GM12892 (cell line): ENCODE results near the gene IFIT3.

Experiments used
- DNase-seq: peaks from one replicate; pipeline ENCODE4 v3.0.0; 2011; ENCODE audit not compliant: insufficient read length
- FAIRE-seq: peaks from 2 replicates; lab custom pipeline; 2011; peaks lifted over from hg19 to GRCh38; lab: Jason Lieb, UNC
- POLR2A ChIP-seq: IDR thresholded peaks from 2 replicates; pipeline ENCODE4 v1.6.1; 2011; ENCODE audit warnings: low read depth, low read length, control low read depth
- POLR2AphosphoS5 ChIP-seq: IDR thresholded peaks from 2 replicates; pipeline ENCODE4 v1.6.1; 2011; ENCODE audit warnings: low read depth, low read length, control low read depth
- TAF1 ChIP-seq: IDR thresholded peaks from 2 replicates; pipeline ENCODE4 v1.6.1; 2011; ENCODE audit warnings: low read depth, mild to moderate bottlenecking, control low read depth, low read length, borderline replicate concordance

Gene IFIT3

GRCh38 chr10:89295597-89295996 lies 32.2 kb upstream of the IFIT3 start:
- FAIRE-seq = no peak
- TF ChIP-seq TAF1 (no peak), POLR2A (no peak), POLR2AphosphoS5 (no peak)

DNA sequence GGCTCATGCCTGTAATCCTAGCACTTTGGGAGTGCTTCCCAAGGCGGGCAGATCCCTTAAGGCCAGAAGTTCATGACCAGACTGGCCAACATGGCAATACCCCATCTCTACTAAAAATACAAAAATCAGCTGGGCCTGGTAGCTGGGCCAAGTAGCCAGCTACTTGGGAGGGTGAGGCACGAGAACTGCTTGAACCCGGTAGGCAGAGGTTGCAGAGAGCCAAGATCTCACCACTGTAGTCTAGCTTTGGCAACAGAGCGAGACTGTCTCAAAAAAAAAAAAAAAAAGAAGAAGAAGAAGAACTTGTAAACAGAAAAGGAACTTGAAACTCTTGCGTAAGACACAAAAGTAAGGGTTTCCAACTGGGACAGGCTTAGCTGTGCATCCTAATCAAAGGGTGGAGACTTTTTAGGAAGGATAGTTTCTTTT lies 31.6 kb upstream of the IFIT3 start:
- FAIRE-seq (no peak), DNase-seq (no peak)
- TF ChIP-seq POLR2A = no peak
- TF ChIP-seq POLR2AphosphoS5 = no peak
- TF ChIP-seq TAF1 = no peak

More at GRCh38 chr10:89295597-89295996, 32.2 kb upstream of the IFIT3 start:
- DNase-seq = no peak

DNA sequence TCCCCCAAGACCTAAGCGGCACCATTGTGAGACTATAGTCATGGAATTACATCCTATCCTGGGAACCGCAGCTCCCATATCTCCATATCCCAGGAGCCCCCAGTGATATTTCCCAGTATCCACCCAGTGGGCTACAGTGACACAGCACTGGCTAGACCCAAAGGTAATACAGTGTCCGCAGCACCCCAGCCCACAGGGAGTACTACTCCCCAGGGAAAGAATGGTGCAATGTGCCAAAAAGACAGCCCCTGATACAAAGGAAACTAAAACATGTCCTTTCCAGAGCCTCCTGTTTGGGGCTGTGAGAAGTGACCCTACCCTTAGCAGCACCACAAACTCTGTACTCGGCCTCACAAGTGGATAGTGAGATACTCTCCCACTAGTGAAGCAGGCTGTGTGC lies 30.4 kb upstream of the IFIT3 start:
- DNase-seq = no peak
- TF ChIP-seq TAF1 = no peak
- TF ChIP-seq POLR2A = no peak
- no peak for TF ChIP-seq POLR2AphosphoS5
- FAIRE-seq = no peak

DNA sequence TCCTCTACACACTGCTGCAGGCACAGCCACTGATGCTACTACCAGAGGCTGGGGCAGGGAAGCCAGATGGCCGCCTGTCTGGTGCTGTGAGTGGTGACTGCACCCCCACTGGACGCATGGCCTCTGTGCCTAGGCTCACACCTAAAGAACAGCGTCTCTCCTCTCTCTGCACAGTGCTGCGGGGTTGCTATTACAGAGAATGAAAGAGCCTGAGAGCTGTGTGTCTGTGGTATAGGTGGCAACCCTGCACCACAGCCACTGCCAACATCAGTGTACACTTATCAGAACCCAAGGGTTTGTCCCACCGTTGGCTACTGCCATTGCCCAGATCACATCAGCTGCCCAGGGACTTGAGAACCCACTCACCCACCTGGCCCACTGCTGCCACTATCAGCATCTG lies 30.0 kb upstream of the IFIT3 start:
- FAIRE-seq = no peak
- DNase-seq = no peak
- TF ChIP-seq POLR2AphosphoS5 (no peak), POLR2A (no peak), TAF1 (no peak)

GRCh38 chr10:89299031-89299430 lies 28.8 kb upstream of the IFIT3 start:
- no peak for DNase-seq
- TF ChIP-seq POLR2A (no peak), TAF1 (no peak)
- no peak for FAIRE-seq

GRCh38 chr10:89301232-89301631 lies 26.6 kb upstream of the IFIT3 start:
- DNase-seq (no peak), FAIRE-seq (peak; percentile 85)
- TF ChIP-seq POLR2AphosphoS5 (no peak; the same call in 1 of the 2 replicates), POLR2A (no peak), TAF1 (no peak)

- TF ChIP-seq POLR2AphosphoS5 (peak; percentile 72), POLR2A (peak; percentile 66), TAF1 (no peak)
- DNase-seq (peak; percentile 15), FAIRE-seq (no peak)
Measured at GRCh38 chr10:89301721-89302445, 25.9 kb upstream of the IFIT3 start, which contains the start of gene IFIT2. Gene IFIT2 (plus strand): TSS chr10:89302046. CDS start chr10:89302124, 78 bp downstream.

- DNase-seq = no peak
- FAIRE-seq = peak; percentile 46
- TF ChIP-seq TAF1 = no peak
- no peak for TF ChIP-seq POLR2A
- TF ChIP-seq POLR2AphosphoS5 = no peak
Measured at GRCh38 chr10:89302625-89303024, 25.2 kb upstream of the IFIT3 start.

DNA sequence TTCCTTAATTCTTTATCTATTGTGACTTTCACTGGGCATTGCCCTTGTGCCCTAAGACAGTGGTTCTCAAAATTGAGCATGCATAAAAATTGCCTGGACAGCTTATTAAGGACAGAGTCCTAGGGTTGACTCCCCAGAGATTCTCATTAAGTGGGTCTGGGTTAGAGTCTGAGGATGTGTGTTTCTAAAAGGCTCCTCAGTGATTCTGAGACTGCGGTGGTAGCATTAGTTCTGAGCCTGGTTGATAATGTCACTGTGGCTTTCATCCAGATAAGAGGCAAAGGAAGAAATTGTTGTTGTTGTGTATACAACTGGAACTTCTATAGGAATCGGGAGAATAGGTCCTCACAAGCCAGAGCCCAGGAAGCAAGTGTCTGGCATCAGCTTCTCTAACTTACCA lies 24.6 kb upstream of the IFIT3 start:
- FAIRE-seq = no peak
- no peak for DNase-seq
- no peak for TF ChIP-seq POLR2AphosphoS5

GRCh38 chr10:89304026-89304425 lies 23.8 kb upstream of the IFIT3 start:
- DNase-seq (no peak), FAIRE-seq (peak; percentile 63)
- TF ChIP-seq TAF1 = no peak
- TF ChIP-seq POLR2AphosphoS5 = no peak
- TF ChIP-seq POLR2A = no peak

DNA sequence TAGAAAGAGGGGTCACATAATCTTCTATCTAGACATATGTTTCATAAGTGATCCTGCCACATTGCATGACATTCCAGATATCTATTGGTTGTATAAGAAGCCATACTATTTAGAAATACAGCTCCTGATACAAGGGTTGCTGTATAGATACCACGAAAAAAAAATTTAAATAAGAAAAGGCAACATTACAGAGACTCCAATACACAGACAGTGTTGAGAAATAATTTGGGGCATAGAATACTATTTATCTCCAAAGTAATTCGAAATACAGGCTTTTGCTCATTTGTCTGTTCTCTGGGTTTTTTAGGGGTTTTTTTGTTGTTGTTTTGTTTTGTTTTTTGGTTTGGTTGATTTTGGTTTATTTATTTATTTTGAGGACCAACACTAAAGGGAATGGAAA lies 23.4 kb upstream of the IFIT3 start:
- no peak for TF ChIP-seq POLR2A
- TF ChIP-seq POLR2AphosphoS5 = no peak
- TF ChIP-seq TAF1 = no peak
- no peak for FAIRE-seq
- DNase-seq = no peak

GRCh38 chr10:89304925-89305324 lies 22.9 kb upstream of the IFIT3 start:
- FAIRE-seq (no peak), DNase-seq (no peak)
- TF ChIP-seq TAF1 = no peak
- TF ChIP-seq POLR2A = no peak
- no peak for TF ChIP-seq POLR2AphosphoS5

DNA sequence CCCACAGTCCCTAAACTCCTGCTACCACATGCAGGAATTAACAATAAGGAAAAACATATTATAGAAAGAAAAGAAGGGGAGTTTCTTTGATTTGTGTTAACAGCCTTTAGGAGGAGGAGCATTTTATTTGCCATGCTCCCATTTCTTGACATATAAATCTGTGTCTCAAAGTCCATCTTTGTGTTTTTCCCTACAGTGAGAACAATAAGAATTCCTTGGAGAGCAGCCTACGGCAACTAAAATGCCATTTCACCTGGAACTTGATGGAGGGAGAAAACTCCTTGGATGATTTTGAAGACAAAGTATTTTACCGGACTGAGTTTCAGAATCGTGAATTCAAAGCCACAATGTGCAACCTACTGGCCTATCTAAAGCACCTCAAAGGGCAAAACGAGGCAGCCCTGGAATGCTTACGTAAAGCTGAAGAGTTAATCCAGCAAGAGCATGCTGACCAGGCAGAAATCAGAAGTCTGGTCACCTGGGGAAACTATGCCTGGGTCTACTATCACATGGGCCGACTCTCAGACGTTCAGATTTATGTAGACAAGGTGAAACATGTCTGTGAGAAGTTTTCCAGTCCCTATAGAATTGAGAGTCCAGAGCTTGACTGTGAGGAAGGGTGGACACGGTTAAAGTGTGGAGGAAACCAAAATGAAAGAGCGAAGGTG lies 21.9 kb upstream of the IFIT3 start:
- DNase-seq (no peak), FAIRE-seq (no peak)

More for the DNA sequence above, 21.9 kb upstream of the IFIT3 start:
- TF ChIP-seq POLR2AphosphoS5 = no peak
- no peak for TF ChIP-seq POLR2A
- TF ChIP-seq TAF1 = no peak
